ENCODE data around the gene AUP1.

AUP1 gene

GRCh38 chr2:74554820-74555531 is 25.5 kb upstream of the AUP1 start:
- Histone ChIP-seq H3K4me3 (ENCODE audit: low read length) (peak overlapping the region; percentile 91), H3K36me3 (ENCODE audit: control insufficient read depth, low read length) (peaks cover 13% of the 10 kb centered on the region), H3K9me2 (replicated peaks; ENCODE audit: control insufficient read depth, low read length) (no peaks in the 10 kb centered on the region), H4K20me1 (ENCODE audit: control insufficient read depth, insufficient read depth, low read depth, low read length) (no peaks in the 10 kb centered on the region; the same call in 1 of the 2 replicates), H3K79me2 (ENCODE audit: control insufficient read depth, low read length) (peaks cover 17% of the 10 kb centered on the region), H3K27me3 (ENCODE audit: control insufficient read depth, low read length) (peaks cover 11% of the 10 kb centered on the region), H3K9me3 (ENCODE audit: control insufficient read depth, insufficient read depth, low read length) (no peaks in the 10 kb centered on the region), H3K27ac (ENCODE audit: low read depth, low read length) (peak overlapping the region; percentile 22; the same call in 1 of the 2 replicates), H3F3A (ENCODE audit: control insufficient read depth, insufficient read depth) (no peaks in the 10 kb centered on the region), H3K4me1 (ENCODE audit: control insufficient read depth, low read length) (peaks cover 28% of the 10 kb centered on the region), H3K4me2 (ENCODE audit: low read length) (peak overlapping the region; percentile 87)
- TF ChIP-seq CTCF (IDR thresholded peaks at IDR 0.05; ENCODE audit: low read depth, low read length, poor library complexity, severe bottlenecking) (no peak), EZH2phosphoT487 (IDR thresholded peaks at IDR 0.05; ENCODE audit: borderline replicate concordance, low read length) (no peak)

GRCh38 chr2:74553892-74554819 is 24.6 kb upstream of the AUP1 start, which contains the start of the genes DOK1 and LOXL3:
Gene DOK1 (plus strand): TSS chr2:74554720. CDS start chr2:74554755, 35 bp downstream.
Gene LOXL3 (minus strand): TSS chr2:74553942. CDS start chr2:74552634, 1,308 bp downstream.
- H4K20me1 ChIP-seq (ENCODE audit: control insufficient read depth, insufficient read depth, low read depth, low read length): no peaks in the 10 kb centered on the region; the same call in 1 of the 2 replicates
- no peaks in the 10 kb centered on the region for H3K9me2 ChIP-seq (replicated peaks; ENCODE audit: control insufficient read depth, low read length)
- peak within 1 kb of the TSS; percentile 91 for H3K4me3 ChIP-seq (ENCODE audit: low read length)
- peaks cover 30% of the 10 kb centered on the region for H3K4me1 ChIP-seq (ENCODE audit: control insufficient read depth, low read length)
- H3K79me2 ChIP-seq (ENCODE audit: control insufficient read depth, low read length): peaks cover 17% of the 10 kb centered on the region
- H3F3A ChIP-seq (ENCODE audit: control insufficient read depth, insufficient read depth): no peaks in the 10 kb centered on the region
- TF ChIP-seq EZH2phosphoT487 (IDR thresholded peaks at IDR 0.05; ENCODE audit: borderline replicate concordance, low read length): no peak
- no peak for TF ChIP-seq CTCF (IDR thresholded peaks at IDR 0.05; ENCODE audit: low read depth, low read length, poor library complexity, severe bottlenecking)
- H3K27me3 ChIP-seq (ENCODE audit: control insufficient read depth, low read length): peaks cover 19% of the 10 kb centered on the region
- H3K9me3 ChIP-seq (ENCODE audit: control insufficient read depth, insufficient read depth, low read length): no peaks in the 10 kb centered on the region
- H3K4me2 ChIP-seq (ENCODE audit: low read length): peak within 1 kb of the TSS; percentile 87
- peak within 1 kb of the TSS; percentile 22; the same call in 1 of the 2 replicates for H3K27ac ChIP-seq (ENCODE audit: low read depth, low read length)
- H3K36me3 ChIP-seq (ENCODE audit: control insufficient read depth, low read length): peaks cover 13% of the 10 kb centered on the region

- Histone ChIP-seq H3K79me2 (ENCODE audit: control insufficient read depth, low read length) (peaks cover 17% of the 10 kb centered on the region), H3F3A (ENCODE audit: control insufficient read depth, insufficient read depth) (no peaks in the 10 kb centered on the region), H3K4me1 (ENCODE audit: control insufficient read depth, low read length) (peaks cover 32% of the 10 kb centered on the region), H3K27me3 (ENCODE audit: control insufficient read depth, low read length) (peaks cover 28% of the 10 kb centered on the region), H3K36me3 (ENCODE audit: control insufficient read depth, low read length) (peaks cover 13% of the 10 kb centered on the region), H4K20me1 (ENCODE audit: control insufficient read depth, insufficient read depth, low read depth, low read length) (no peaks in the 10 kb centered on the region; the same call in 1 of the 2 replicates), H3K27ac (ENCODE audit: low read depth, low read length) (no peak overlapping the region), H3K9me3 (ENCODE audit: control insufficient read depth, insufficient read depth, low read length) (no peaks in the 10 kb centered on the region), H3K4me2 (ENCODE audit: low read length) (peak overlapping the region; percentile 87), H3K4me3 (ENCODE audit: low read length) (peak overlapping the region; percentile 91), H3K9me2 (replicated peaks; ENCODE audit: control insufficient read depth, low read length) (no peaks in the 10 kb centered on the region)
- TF ChIP-seq CTCF (IDR thresholded peaks at IDR 0.05; ENCODE audit: low read depth, low read length, poor library complexity, severe bottlenecking) (no peak), EZH2phosphoT487 (IDR thresholded peaks at IDR 0.05; ENCODE audit: borderline replicate concordance, low read length) (no peak)
Measured at GRCh38 chr2:74552914-74553811, 23.7 kb upstream of the AUP1 start.
